Transverse colon (tissue), 4 donors: ENCODE results near the gene ACTRT2. TPM values are rescaled to one million over a fixed set of nuclear protein-coding genes. Genes with fewer than 3 reads are reported as not detected.

Source experiments
- DNase-seq: peaks from one replicate; pipeline ENCODE4 v3.0.0-alpha.2; 2019
- H3K27ac ChIP-seq, 4 donors: fragments of 200-600 bp; sonication (generic); 2 replicates each; pipeline ENCODE4 v1.5.1; 2016 to 2018; ENCODE audit warnings: inconsistent platforms in 4 of 4
- H3K27me3 ChIP-seq: fragments of 200-600 bp; sonication (generic); 2 replicates; pipeline ENCODE4 v1.5.1; 2017; ENCODE audit warnings: inconsistent platforms
- H3K36me3 ChIP-seq, 4 donors: fragments of 200-600 bp; sonication (generic); 2 replicates each; pipeline ENCODE4 v1.5.1; 2017 to 2019; ENCODE audit warnings: inconsistent platforms in 4 of 4
- H3K4me1 ChIP-seq, 4 donors: fragments of 200-600 bp; sonication (generic); 2 replicates each; pipeline ENCODE4 v1.5.1; 2017 to 2020; ENCODE audit warnings: inconsistent platforms in 4 of 4
- H3K4me3 ChIP-seq, 4 donors: fragments of 200-600 bp; sonication (generic); 1 replicate in 1 of 4; 2 replicates in 3 of 4; pipeline versions ENCODE4 v1.5.1 to v1.6.1; 2017 to 2019; ENCODE audit warnings: inconsistent platforms in 4 of 4
- H3K9me3 ChIP-seq, 2 donors: fragments of 200-600 bp; sonication (generic); 2 replicates each; pipeline ENCODE4 v1.5.1; 2017 to 2019; ENCODE audit warnings: inconsistent platforms in 2 of 2
- CTCF ChIP-seq, 5 experiments: fragments of 200-600 bp in 3 of 5; fragments of 450-650 bp in 2 of 5; sonication (generic) in 3 of 5; IDR thresholded peaks; 1 replicate in 2 of 5; 2 replicates in 3 of 5; pipeline ENCODE4 v1.5.1; 2016 to 2017; ENCODE audit warnings: antibody characterized with exemption in 5 of 5, inconsistent platforms in 3 of 5, mild to moderate bottlenecking in 2 of 5, moderate library complexity in 1 of 5
- EP300 ChIP-seq: sonication (generic); formaldehyde crosslinking; IDR thresholded peaks from one replicate; pipeline ENCODE4 v1.6.1; 2017; ENCODE audit warnings: antibody characterized with exemption, low read depth
- POLR2A ChIP-seq: fragments of 450-650 bp; IDR thresholded peaks from one replicate; pipeline ENCODE4 v1.6.1; 2016; ENCODE audit warnings: antibody characterized with exemption, mild to moderate bottlenecking, moderate library complexity
- POLR2AphosphoS5 ChIP-seq, 3 donors: sonication (generic); formaldehyde crosslinking; IDR thresholded peaks; one replicate each; pipeline ENCODE4 v1.6.1; 2016; ENCODE audit warnings: antibody characterized with exemption in 3 of 3
- WGBS, 2 donors: methylation state at CpG; one replicate each; pipeline ENCODE4 v1.1.5; 2018; ENCODE audit warnings: low coverage in 1 of 2; 5-methylcytosine and 5-hydroxymethylcytosine counted together
- in situ Hi-C, 4 donors: fragments of 200-750 bp; cut with MboI; loops; one replicate each; pipeline versions ENCODE4 v1.15.0 to v1.15.1; 2017; ENCODE audit warnings: low sequenced_read_pairs in 3 of 4, low pct_ligation_motif_present in 1 of 4, low pct_unique_long_range_greater_than_20kb in 1 of 4
- intact Hi-C: fragments of 100-400 bp; cut with DNase I; formaldehyde crosslinking; loops from one replicate; pipeline ENCODE4 v1.15.1; 2023; ENCODE audit warnings: low total_unique reads
- total RNA-seq, 4 donors: library from RNA; depleted of rRNA; stranded (reverse); fragments of >200 nt; gene quantifications; one replicate each; pipeline ENCODE4 v1.1.0, GENCODE V29; 2016

Gene ACTRT2
- total RNA-seq, 4 donors from 2014 or later = not detected

GRCh38 chr1:2985694-2986548, 35.3 kb upstream of the ACTRT2 start:
- DNase-seq = no peak
- TF ChIP-seq CTCF (IDR thresholded peaks at IDR 0.05) = no peak
- no peak for TF ChIP-seq EP300
- TF ChIP-seq POLR2A = no peak
- no peaks in the 10 kb centered on the region for H3K4me1 ChIP-seq
- intact Hi-C loops = no loop called here
- no peaks in the 10 kb centered on the region for H3K9me3 ChIP-seq
- H3K4me3 ChIP-seq = no peak overlapping the region
- H3K27ac ChIP-seq = no peak overlapping the region
- 86 to 87% methylated on average over 5 of the region's 5 CpGs for WGBS, 2 donors
- in situ Hi-C loops = no loop called here
- H3K36me3 ChIP-seq = no peaks in the 10 kb centered on the region
- H3K27me3 ChIP-seq = peaks cover 11% of the 10 kb centered on the region

GRCh38 chr1:2986549-2987305, 34.5 kb upstream of the ACTRT2 start:
- intact Hi-C loops = no loop called here
- DNase-seq = no peak
- H3K9me3 ChIP-seq = no peaks in the 10 kb centered on the region
- in situ Hi-C loops = no loop called here
- no peak overlapping the region for H3K27ac ChIP-seq
- no peaks in the 10 kb centered on the region for H3K36me3 ChIP-seq
- TF ChIP-seq POLR2A = no peak
- no peak for TF ChIP-seq CTCF (IDR thresholded peaks at IDR 0.05)
- TF ChIP-seq EP300 = no peak
- TF ChIP-seq POLR2AphosphoS5 (IDR thresholded peaks at IDR 0.05) = no peak
- H3K4me1 ChIP-seq = no peaks in the 10 kb centered on the region
- H3K4me3 ChIP-seq = no peak overlapping the region
- WGBS, 2 donors = 82% methylated on average over 10 of the region's 10 CpGs; no CpG with 5 or more reads in 1 of the 2 donors
- peaks cover 11% of the 10 kb centered on the region for H3K27me3 ChIP-seq

GRCh38 chr1:2987773-2988172, 33.5 kb upstream of the ACTRT2 start:
- TF ChIP-seq POLR2AphosphoS5 (IDR thresholded peaks at IDR 0.05) (no peak), EP300 (no peak), CTCF (IDR thresholded peaks at IDR 0.05) (no peak), POLR2A (no peak)
- Histone ChIP-seq H3K9me3 (no peaks in the 10 kb centered on the region), H3K27me3 (peaks cover 11% of the 10 kb centered on the region), H3K4me3 (no peak overlapping the region), H3K4me1 (no peaks in the 10 kb centered on the region), H3K36me3 (no peaks in the 10 kb centered on the region), H3K27ac (no peak overlapping the region)
- WGBS, 2 donors = 70 to 79% methylated on average over 2 to 16 of the region's 16 CpGs
- in situ Hi-C loops (no loop called here), intact Hi-C loops (no loop called here)
- no peak for DNase-seq

GRCh38 chr1:2988256-2988655, 33.0 kb upstream of the ACTRT2 start:
- intact Hi-C loops = no loop called here

More at GRCh38 chr1:2988256-2988655, 33.0 kb upstream of the ACTRT2 start:
- in situ Hi-C loops = no loop called here
- DNase-seq = no peak
- Histone ChIP-seq H3K27me3 (peaks cover 11% of the 10 kb centered on the region), H3K9me3 (peaks cover 0 to 4% of the 10 kb centered on the region in 2 donors), H3K4me1 (no peaks in the 10 kb centered on the region), H3K27ac (no peak overlapping the region), H3K4me3 (no peak overlapping the region), H3K36me3 (no peaks in the 10 kb centered on the region)
- 75 to 78% methylated on average over 2 to 10 of the region's 10 CpGs for WGBS, 2 donors
- TF ChIP-seq POLR2AphosphoS5 (IDR thresholded peaks at IDR 0.05) (no peak), CTCF (IDR thresholded peaks at IDR 0.05) (no peak), EP300 (no peak), POLR2A (no peak)
